ENCODE data around the gene NPAS4.
"Not testable (repeated sequence)": the region's sequence is repeated elsewhere in the genome, so short reads cannot be mapped to it uniquely, and the experiment has no call there.

NPAS4 gene

GRCh38 chr11:66384316-66384715 lies 36.5 kb upstream of the NPAS4 start:
- H3K27ac ChIP-seq (ENCODE audit: low read depth, low read length); H3K4me3 ChIP-seq (ENCODE audit: insufficient read depth, low read length, poor library complexity, severe bottlenecking); H2AFZ ChIP-seq (ENCODE audit: low read depth, low read length, severe bottlenecking); H3K9me2 ChIP-seq (replicated peaks; ENCODE audit: insufficient read depth, low read length); H3F3A ChIP-seq (ENCODE audit: insufficient read depth); H3K79me2 ChIP-seq (ENCODE audit: insufficient read depth, low read length); H3K27me3 ChIP-seq (ENCODE audit: low read length); H4K20me1 ChIP-seq (ENCODE audit: low read depth, low read length); H3K4me2 ChIP-seq (ENCODE audit: low read depth, low read length, poor library complexity, severe bottlenecking); H3K36me3 ChIP-seq (ENCODE audit: low read length); H3K9ac ChIP-seq (ENCODE audit: low read length); H3K9me3 ChIP-seq (ENCODE audit: insufficient read depth, low read length): not testable (repeated sequence)

GRCh38 chr11:66386171-66387069 lies 34.4 kb upstream of the NPAS4 start:
- H3K4me3 ChIP-seq (ENCODE audit: insufficient read depth, low read length, poor library complexity, severe bottlenecking), result no peak overlapping the region
- no peak overlapping the region for H2AFZ ChIP-seq (ENCODE audit: low read depth, low read length, severe bottlenecking)
- no peak overlapping the region for H3K9ac ChIP-seq (ENCODE audit: low read length)
- no peak overlapping the region for H3K27ac ChIP-seq (ENCODE audit: low read depth, low read length)
- H3K9me2 ChIP-seq (replicated peaks; ENCODE audit: insufficient read depth, low read length), result no peaks in the 10 kb centered on the region
- no peak for TF ChIP-seq EZH2phosphoT487 (conservative IDR thresholded peaks at IDR 0.05; ENCODE audit: low read length)
- TF ChIP-seq, protein P1, sequence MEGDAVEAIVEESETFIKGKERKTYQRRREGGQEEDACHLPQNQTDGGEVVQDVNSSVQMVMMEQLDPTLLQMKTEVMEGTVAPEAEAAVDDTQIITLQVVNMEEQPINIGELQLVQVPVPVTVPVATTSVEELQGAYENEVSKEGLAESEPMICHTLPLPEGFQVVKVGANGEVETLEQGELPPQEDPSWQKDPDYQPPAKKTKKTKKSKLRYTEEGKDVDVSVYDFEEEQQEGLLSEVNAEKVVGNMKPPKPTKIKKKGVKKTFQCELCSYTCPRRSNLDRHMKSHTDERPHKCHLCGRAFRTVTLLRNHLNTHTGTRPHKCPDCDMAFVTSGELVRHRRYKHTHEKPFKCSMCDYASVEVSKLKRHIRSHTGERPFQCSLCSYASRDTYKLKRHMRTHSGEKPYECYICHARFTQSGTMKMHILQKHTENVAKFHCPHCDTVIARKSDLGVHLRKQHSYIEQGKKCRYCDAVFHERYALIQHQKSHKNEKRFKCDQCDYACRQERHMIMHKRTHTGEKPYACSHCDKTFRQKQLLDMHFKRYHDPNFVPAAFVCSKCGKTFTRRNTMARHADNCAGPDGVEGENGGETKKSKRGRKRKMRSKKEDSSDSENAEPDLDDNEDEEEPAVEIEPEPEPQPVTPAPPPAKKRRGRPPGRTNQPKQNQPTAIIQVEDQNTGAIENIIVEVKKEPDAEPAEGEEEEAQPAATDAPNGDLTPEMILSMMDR (IDR thresholded peaks at IDR 0.05; ENCODE audit: insufficient read depth, low read length, poor library complexity, severe bottlenecking), result peak; percentile 97
- H3K79me2 ChIP-seq (ENCODE audit: insufficient read depth, low read length), result no peaks in the 10 kb centered on the region
- H3K36me3 ChIP-seq (ENCODE audit: low read length), result no peaks in the 10 kb centered on the region
- peak overlapping the region; percentile 41 for H3K4me2 ChIP-seq (ENCODE audit: low read depth, low read length, poor library complexity, severe bottlenecking)
- no peaks in the 10 kb centered on the region for H3K9me3 ChIP-seq (ENCODE audit: insufficient read depth, low read length)
- H3F3A ChIP-seq (ENCODE audit: insufficient read depth), result no peaks in the 10 kb centered on the region
- no peaks in the 10 kb centered on the region for H4K20me1 ChIP-seq (ENCODE audit: low read depth, low read length)
- no peaks in the 10 kb centered on the region for H3K27me3 ChIP-seq (ENCODE audit: low read length)

DNA sequence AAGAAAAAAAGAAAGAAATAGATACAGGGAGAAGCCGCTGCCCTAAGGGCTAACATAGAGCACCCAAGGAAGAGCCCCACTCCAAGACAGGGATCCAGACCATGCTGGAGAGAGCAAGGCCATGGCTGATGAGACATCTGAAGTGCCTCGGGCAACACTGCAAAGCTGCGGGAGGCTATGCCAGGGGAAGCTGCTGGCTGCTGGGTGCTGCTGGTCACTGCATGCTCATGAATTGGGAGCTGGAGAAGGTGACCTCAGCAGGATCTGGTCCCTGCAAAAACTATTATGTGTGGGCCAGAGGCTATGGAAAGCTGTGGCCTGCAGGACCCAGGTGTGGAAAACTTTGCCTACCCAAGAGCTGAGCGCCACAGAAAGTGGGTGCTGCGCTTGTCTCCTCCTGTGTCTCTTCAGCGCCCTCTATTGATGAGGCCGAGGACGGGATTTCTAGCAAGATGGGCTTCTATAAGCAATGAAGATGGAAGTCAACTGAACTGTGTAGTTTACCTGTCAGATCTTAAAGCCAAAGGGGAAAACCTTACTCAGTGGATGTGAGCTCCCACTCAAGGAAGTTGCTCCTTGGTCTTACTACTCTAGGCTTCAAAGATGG lies 32.0 kb upstream of the NPAS4 start:
- Histone ChIP-seq H3F3A (ENCODE audit: insufficient read depth) (no peaks in the 10 kb centered on the region), H3K4me2 (ENCODE audit: low read depth, low read length, poor library complexity, severe bottlenecking) (no peak overlapping the region), H4K20me1 (ENCODE audit: low read depth, low read length) (no peaks in the 10 kb centered on the region), H3K79me2 (ENCODE audit: insufficient read depth, low read length) (no peaks in the 10 kb centered on the region), H3K27ac (ENCODE audit: low read depth, low read length) (no peak overlapping the region), H3K9ac (ENCODE audit: low read length) (no peak overlapping the region), H3K4me3 (ENCODE audit: insufficient read depth, low read length, poor library complexity, severe bottlenecking) (no peak overlapping the region), H3K9me3 (ENCODE audit: insufficient read depth, low read length) (no peaks in the 10 kb centered on the region), H3K27me3 (ENCODE audit: low read length) (no peaks in the 10 kb centered on the region), H3K36me3 (ENCODE audit: low read length) (no peaks in the 10 kb centered on the region), H2AFZ (ENCODE audit: low read depth, low read length, severe bottlenecking) (no peak overlapping the region), H3K9me2 (replicated peaks; ENCODE audit: insufficient read depth, low read length) (no peaks in the 10 kb centered on the region)
- TF ChIP-seq, protein P1 (IDR thresholded peaks at IDR 0.05; ENCODE audit: insufficient read depth, low read length, poor library complexity, severe bottlenecking), result peak; percentile 84
- no peak for TF ChIP-seq EZH2phosphoT487 (conservative IDR thresholded peaks at IDR 0.05; ENCODE audit: low read length)

GRCh38 chr11:66391322-66391721 lies 29.5 kb upstream of the NPAS4 start:
- Histone ChIP-seq H2AFZ (ENCODE audit: low read depth, low read length, severe bottlenecking) (no peak overlapping the region), H3K27ac (ENCODE audit: low read depth, low read length) (no peak overlapping the region), H3K4me2 (ENCODE audit: low read depth, low read length, poor library complexity, severe bottlenecking) (no peak overlapping the region), H3F3A (ENCODE audit: insufficient read depth) (no peaks in the 10 kb centered on the region), H3K79me2 (ENCODE audit: insufficient read depth, low read length) (no peaks in the 10 kb centered on the region), H4K20me1 (ENCODE audit: low read depth, low read length) (no peaks in the 10 kb centered on the region), H3K9me2 (replicated peaks; ENCODE audit: insufficient read depth, low read length) (no peaks in the 10 kb centered on the region), H3K9ac (ENCODE audit: low read length) (no peak overlapping the region), H3K27me3 (ENCODE audit: low read length) (no peaks in the 10 kb centered on the region), H3K9me3 (ENCODE audit: insufficient read depth, low read length) (no peaks in the 10 kb centered on the region), H3K4me3 (ENCODE audit: insufficient read depth, low read length, poor library complexity, severe bottlenecking) (no peak overlapping the region), H3K36me3 (ENCODE audit: low read length) (no peaks in the 10 kb centered on the region)
- no peak for TF ChIP-seq EZH2phosphoT487 (conservative IDR thresholded peaks at IDR 0.05; ENCODE audit: low read length)
- TF ChIP-seq, protein P1 (IDR thresholded peaks at IDR 0.05; ENCODE audit: insufficient read depth, low read length, poor library complexity, severe bottlenecking), result no peak
